ENCODE measurements around the gene NSD1. TPM values are rescaled to one million over a fixed set of nuclear protein-coding genes. Genes with fewer than 3 reads are reported as not detected.

The NSD1 gene
- total and polyA plus RNA-seq, 2 of the 8 experiments (the other 6 are each of a cell fraction or from before 2014, with no cell fraction given): 22.8 to 168 TPM

GRCh38 chr5:177294632-177295031 is 161.1 kb downstream of the NSD1 start:
- Histone ChIP-seq H3K79me2 (ENCODE audit: control insufficient read depth in 1 of 2, insufficient read depth in 2 of 2, low read length in 2 of 2) (no peaks in the 10 kb centered on the region; a peak in 1 of 4 replicates), H3K36me3 (ENCODE audit: control insufficient read depth in 2 of 4, insufficient read depth in 4 of 4, low read length in 3 of 4) (peaks cover 41 to 66% (median 53%) of the 10 kb centered on the region in 4 experiments), H3K23ac (ENCODE audit: insufficient read length) (no peak overlapping the region), H2BK12ac (ENCODE audit: low read depth, low read length) (no peak overlapping the region), H3K4me1 (replicated peaks in 1 of 4; ENCODE audit: control insufficient read depth in 3 of 4, insufficient read depth in 4 of 4, low read length in 3 of 4) (peaks cover 0 to 5% (median 1%) of the 10 kb centered on the region in 4 experiments; a peak in 4 of 7 replicates), H2BK20ac (ENCODE audit: low read length) (no peak overlapping the region), H2BK120ac (replicated peaks; ENCODE audit: low read depth, low read length) (no peak overlapping the region), H3K4ac (replicated peaks; ENCODE audit: insufficient read length, low read depth, low read length) (no peak overlapping the region), H3K9me3 (ENCODE audit: insufficient read depth in 2 of 2, low read depth in 1 of 2, low read length in 1 of 2) (no peaks in the 10 kb centered on the region), H3K18ac (ENCODE audit: extremely low read depth, low read length) (no peak overlapping the region), H3K79me1 (ENCODE audit: low read depth, low read length) (peaks cover 5% of the 10 kb centered on the region; the same call in 1 of the 2 replicates), H3K14ac (ENCODE audit: insufficient read length) (no peak overlapping the region), H3K23me2 (ENCODE audit: low read depth, low read length) (no peaks in the 10 kb centered on the region), H2BK15ac (ENCODE audit: low read length) (no peak overlapping the region), H3K4me3 (ENCODE audit: extremely low read depth in 1 of 4, insufficient read depth in 2 of 4, low read depth in 3 of 4, low read length in 4 of 4) (no peak overlapping the region), H2BK5ac (ENCODE audit: low read depth, low read length) (no peak overlapping the region), H3K56ac (replicated peaks; ENCODE audit: insufficient read length, low read depth, low read length) (no peak overlapping the region), H4K91ac (replicated peaks; ENCODE audit: insufficient read length, low read length) (no peak overlapping the region), H3K4me2 (ENCODE audit: insufficient read depth in 1 of 2, low read depth in 2 of 2, low read length in 2 of 2) (no peak overlapping the region), H4K8ac (ENCODE audit: extremely low read depth, insufficient read depth, low read length) (no peak overlapping the region), H4K20me1 (replicated peaks in 1 of 2; ENCODE audit: control insufficient read depth in 1 of 2, insufficient read depth in 2 of 2, low read length in 2 of 2) (peaks cover 9 to 20% of the 10 kb centered on the region in 2 experiments), H2AFZ (ENCODE audit: low read length) (no peak overlapping the region), H3K9ac (replicated peaks in 1 of 4; ENCODE audit: extremely low read depth in 1 of 4, low read depth in 3 of 4, low read length in 3 of 4) (no peak overlapping the region), H3K27me3 (replicated peaks in 1 of 4; ENCODE audit: control insufficient read depth in 3 of 4, extremely low read depth in 1 of 4, insufficient read depth in 3 of 4, low read length in 3 of 4) (no peaks in the 10 kb centered on the region), H3K27ac (ENCODE audit: low read depth, low read length) (no peak overlapping the region), H2AK5ac (ENCODE audit: low read depth, low read length) (no peak overlapping the region), H4K5ac (ENCODE audit: insufficient read length, low read depth, low read length) (no peak overlapping the region)
- POLR2A ChIA-PET (ENCODE audit: partially characterized antibody): interaction anchor here (0.7 to 1.7 kb wide), 4 partner anchors 9 to 168 kb away, joined by 3 to 5 read pairs (median 3); partner anchors contain the start of genes PRELID1 and RAB24
- WGBS, 2 experiments (ENCODE audit: extremely low coverage in 1 of 2, insufficient coverage in 1 of 2, insufficient read length in 1 of 2, insufficient replicate concordance in 2 of 2, low coverage in 1 of 2, low lambda C conversion rate in 2 of 2, missing lambda C conversion rate in 1 of 2): 98% methylated on average over 3 of the region's 3 CpGs; no CpG with 5 or more reads in 1 of the 2 experiments
- no peak for DNase-seq (ENCODE audit: low read depth in 1 of 2, low spot score in 2 of 2)
- TF ChIP-seq SIX5 (IDR thresholded peaks at IDR 0.05; ENCODE audit: low read depth, low read length) (no peak), FOSL1 (IDR thresholded peaks at IDR 0.05; ENCODE audit: insufficient read depth, low read depth, low read length) (no peak), CTBP2 (IDR thresholded peaks at IDR 0.05; ENCODE audit: borderline replicate concordance, insufficient read depth, insufficient read length, low read length) (no peak), EZH2 (IDR thresholded peaks at IDR 0.05; ENCODE audit: low read depth, low read length, severe bottlenecking) (no peak), BACH1 (IDR thresholded peaks at IDR 0.05; ENCODE audit: low read length) (no peak), RBBP5 (IDR thresholded peaks at IDR 0.05; ENCODE audit: borderline replicate concordance, low read depth, low read length) (no peak), PHF8 (conservative IDR thresholded peaks at IDR 0.05; ENCODE audit: low read depth, low read length) (no peak), SIN3A (conservative IDR thresholded peaks at IDR 0.05 in 1 of 2, IDR thresholded peaks at IDR 0.05 in 1 of 2; ENCODE audit: low read depth in 1 of 2, low read length in 2 of 2) (no peak)
- TF ChIP-seq, protein P1, sequence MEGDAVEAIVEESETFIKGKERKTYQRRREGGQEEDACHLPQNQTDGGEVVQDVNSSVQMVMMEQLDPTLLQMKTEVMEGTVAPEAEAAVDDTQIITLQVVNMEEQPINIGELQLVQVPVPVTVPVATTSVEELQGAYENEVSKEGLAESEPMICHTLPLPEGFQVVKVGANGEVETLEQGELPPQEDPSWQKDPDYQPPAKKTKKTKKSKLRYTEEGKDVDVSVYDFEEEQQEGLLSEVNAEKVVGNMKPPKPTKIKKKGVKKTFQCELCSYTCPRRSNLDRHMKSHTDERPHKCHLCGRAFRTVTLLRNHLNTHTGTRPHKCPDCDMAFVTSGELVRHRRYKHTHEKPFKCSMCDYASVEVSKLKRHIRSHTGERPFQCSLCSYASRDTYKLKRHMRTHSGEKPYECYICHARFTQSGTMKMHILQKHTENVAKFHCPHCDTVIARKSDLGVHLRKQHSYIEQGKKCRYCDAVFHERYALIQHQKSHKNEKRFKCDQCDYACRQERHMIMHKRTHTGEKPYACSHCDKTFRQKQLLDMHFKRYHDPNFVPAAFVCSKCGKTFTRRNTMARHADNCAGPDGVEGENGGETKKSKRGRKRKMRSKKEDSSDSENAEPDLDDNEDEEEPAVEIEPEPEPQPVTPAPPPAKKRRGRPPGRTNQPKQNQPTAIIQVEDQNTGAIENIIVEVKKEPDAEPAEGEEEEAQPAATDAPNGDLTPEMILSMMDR (IDR thresholded peaks at IDR 0.05; ENCODE audit: control extremely low read depth in 1 of 3, insufficient read depth in 1 of 3, low read depth in 1 of 3, low read length in 3 of 3): no peak
- FAIRE-seq: no peak
- CTCF ChIA-PET (ENCODE audit: partially characterized antibody): interaction anchor here (0.6 to 2.1 kb wide), 3 partner anchors 10 to 18 kb away, joined by 3 to 8 read pairs (median 6); no protein-coding TSS in a partner anchor
